SKM-1 treated with dmso at 0.1 percent for 144 hours (cell line): ENCODE data around the gene OR2S2.
"Not testable (repeated sequence)": the region's sequence is repeated elsewhere in the genome, so short reads cannot be mapped to it uniquely, and the experiment has no call there.

Experiments
- DNase-seq: peaks from one replicate; lab custom pipeline; 2025; ENCODE audit not compliant: unreplicated experiment; lab: John Stamatoyannopoulos, UW

OR2S2 gene

DNA sequence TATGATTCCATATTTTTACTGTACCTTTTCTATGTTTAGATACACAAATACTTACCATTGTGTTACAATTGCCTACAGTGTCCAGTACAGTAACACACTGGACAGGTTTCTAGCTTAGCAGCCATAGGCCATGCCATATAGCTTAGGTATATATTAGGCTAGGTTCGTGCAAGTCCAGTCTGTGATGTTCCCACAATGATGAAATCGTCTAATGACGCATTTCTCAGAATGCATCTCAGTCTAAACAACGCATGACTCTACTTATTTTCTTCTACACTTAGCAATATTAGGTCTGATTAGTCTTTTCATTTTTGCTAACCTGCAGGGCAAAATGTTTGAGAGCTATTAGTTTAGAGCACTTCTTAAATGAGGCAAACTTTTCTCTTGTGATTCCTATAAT lies 22.7 kb downstream of the OR2S2 start:
- no peak for DNase-seq

DNA sequence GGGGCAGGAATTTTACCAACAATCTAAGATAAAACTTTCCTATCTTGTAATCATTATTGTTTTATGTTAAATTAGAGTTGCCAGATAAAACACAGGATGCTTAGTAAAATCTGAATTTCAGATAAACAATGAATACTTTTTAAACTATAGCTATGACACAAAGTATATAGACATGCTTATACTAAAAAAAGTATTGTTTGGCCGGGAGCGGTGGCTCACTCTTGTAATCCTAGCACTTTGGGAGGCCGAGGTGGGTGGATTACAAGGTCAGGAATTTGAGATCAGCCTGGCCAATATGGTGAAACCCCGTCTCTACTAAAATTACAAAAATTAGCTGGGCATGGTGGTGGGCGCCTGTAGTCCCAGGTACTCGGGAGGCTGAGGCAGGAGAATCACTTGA lies 23.9 kb downstream of the OR2S2 start:
- DNase-seq: not testable (repeated sequence)

DNA sequence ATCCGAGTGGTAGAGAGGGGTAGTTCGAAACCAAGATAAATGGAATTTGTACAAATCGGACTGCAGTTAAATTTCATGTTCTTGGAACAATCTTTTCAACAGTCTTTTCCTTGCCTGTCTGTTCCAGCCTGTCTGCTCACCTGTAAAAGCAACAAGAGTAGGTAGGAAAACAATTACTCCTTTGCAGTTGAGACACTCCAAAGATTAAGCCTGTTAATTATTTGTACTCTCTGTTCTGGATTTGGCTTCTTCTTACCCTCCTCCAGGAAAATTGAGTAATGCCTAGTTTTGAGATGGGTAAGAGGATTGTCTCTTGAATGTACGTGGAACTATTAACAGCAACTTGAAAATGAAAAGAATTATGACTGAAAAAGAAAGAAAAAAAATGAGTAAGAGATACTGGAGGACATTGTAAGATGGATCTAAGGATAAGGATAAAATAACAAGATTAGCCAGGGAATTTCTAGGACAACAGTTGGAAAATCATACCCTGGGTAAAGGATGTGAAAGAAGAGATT lies 24.3 kb downstream of the OR2S2 start:
- DNase-seq: no peak

DNA sequence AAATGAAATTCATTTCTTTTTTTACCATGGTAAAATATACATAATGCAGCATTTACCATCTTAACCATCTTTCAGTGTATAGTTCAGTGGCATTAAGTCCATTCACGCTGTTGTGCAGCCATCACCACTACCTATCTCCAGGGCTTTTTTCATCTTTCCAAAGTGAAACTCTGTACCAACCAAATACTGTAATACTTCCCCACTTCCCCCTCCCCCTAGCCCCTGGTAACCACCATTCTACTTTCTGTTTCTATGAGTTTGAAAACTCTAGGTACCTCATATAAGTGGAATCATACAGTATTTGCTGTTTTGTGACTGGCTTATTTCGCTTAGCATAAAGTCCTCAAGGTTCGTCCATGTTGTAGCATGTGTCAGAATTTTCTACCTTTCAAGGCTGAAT lies 25.2 kb downstream of the OR2S2 start:
- DNase-seq: no peak

DNA sequence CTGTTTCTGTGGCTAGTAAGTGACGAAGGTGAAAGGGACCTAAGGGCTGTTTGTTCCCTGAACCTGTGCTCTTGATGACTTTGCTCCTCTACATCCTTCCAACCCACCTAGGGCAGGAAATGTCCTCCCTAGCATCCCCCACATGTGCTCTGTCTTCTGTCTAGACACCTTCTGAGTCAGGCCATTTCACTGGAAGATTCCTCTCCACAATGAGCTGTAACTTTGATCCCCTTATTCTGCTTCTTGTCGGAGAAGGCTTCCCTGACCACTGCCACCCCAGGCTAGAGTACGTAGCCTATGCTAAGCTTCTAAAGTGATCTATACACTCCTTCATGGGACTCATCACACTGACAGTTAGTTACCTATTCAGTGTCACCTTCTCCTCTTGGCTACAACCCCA lies 27.0 kb downstream of the OR2S2 start:
- no peak for DNase-seq

DNA sequence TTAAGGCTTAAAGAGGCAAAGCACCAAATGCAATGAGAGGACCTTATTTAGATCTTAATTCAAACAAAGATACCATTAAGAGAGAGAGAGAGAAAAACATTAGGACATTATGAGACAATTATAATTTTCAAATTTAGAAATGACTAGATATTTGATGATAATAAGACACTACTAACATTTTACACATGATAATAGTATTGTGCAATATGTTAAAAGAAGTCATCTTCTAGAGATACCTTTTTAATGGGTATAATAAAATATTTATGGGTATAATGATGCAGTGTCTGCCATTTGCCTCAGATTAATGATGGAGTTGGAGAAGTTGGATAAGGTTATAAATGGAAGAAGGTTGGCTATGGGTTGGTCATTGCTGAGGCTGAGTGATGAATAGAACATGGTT lies 27.4 kb downstream of the OR2S2 start:
- no peak for DNase-seq

DNA sequence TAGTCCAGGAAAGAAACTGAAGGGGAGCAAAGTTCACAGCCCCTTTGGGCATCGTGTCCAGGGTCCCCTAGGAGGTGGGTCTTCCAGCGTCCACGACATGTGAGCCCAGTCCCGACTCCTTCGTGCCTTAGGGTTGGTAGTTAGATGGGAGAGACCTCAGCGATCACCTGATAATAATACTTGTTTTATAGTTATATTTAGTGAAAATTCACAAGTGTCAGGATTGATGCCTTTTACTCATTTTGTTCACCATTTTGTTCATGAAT lies 28.6 kb downstream of the OR2S2 start:
- no peak for DNase-seq

DNA sequence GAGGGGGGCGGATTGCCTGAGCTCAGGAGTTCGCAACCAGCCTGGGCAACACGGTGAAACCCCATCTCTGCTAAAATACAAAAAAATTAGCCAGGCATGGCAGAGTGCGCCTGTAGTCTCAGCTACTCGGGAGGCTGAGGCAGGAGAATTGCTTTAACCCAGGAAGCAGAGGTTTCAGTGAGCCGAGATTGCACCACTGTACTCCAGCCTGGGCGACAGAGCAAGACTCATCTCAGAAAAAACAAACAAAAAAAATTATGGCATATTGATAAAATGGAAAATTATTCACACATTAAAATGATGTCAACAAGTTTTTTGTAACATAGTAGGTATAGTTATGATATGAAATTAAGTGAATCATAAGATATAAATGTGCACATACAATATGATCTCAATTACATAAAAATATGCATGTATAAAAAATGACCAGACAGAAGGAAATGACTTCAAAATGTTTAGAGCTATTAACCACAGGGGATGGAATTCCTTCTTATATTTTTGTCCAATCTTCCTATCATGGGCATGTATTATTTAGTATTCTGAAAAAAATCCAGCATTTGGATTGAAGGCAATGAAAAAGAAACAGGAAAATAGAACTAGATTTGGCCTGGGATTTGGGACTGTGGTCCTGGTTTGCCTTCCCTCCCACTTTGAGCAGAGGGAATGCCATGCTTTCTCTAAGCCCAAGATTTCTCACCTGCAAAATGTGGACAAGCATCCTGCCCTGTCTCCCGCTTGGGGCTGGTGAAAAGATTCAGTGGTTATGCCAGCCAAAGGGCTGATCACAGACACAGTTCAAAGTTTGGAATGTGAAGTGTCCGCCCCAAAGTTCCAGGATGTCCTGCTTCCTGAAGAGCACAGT lies 29.1 kb downstream of the OR2S2 start:
- no peak for DNase-seq

DNA sequence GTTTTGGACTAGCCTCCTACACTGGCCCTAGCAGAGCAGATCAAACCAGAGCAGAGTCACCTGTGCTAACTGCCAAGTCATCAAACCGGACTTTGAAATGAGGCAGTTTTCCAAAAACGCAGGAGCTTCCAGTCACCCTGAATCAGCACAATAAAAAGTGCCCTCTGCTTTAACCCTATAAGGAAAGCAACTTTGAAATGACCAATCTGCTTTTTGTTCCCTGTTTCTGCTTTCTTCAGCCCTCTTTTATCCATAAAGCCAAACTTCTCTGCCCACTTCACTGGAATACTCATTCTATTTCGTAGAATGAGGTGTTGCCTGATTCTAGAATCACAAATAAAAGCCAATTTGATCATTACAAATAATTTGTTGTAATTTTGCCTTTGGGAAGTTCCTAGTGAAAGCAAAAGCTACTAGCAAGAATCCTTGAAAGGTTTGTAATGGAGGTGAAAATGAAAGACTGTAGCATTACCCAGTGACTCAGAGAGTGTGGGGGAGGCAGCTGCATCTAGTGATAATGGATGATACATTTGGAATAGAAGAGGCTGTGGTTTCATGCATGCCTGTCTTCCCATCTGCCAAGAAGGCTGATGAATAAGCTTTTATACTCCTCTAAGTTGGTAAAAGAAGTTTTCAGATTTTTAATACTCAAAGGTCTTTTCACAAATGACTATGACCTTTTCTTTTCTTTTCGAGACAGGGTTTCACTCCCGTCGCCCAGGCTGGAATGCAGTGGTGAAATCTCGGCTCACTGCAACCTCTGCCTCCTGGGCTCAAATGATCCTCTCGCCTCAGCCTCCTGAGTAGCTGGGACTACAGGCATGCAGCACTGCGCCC lies 33.8 kb downstream of the OR2S2 start:
- DNase-seq: no peak

DNA sequence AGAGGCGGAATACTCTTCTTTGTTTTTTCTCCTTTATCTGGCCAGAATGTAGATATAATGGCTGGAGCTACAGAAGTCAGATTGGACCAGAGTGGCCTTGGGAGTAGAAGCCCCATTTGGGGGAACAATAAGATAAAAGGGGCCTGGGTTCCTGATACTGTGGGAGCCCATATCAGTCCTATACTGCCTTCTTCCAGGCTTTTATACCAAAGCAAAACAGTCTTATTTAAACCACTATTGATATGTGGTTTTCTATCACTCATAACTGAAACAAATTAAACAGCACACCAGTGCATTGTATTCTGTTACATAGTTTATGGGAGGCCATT lies 34.4 kb downstream of the OR2S2 start:
- DNase-seq: no peak

DNA sequence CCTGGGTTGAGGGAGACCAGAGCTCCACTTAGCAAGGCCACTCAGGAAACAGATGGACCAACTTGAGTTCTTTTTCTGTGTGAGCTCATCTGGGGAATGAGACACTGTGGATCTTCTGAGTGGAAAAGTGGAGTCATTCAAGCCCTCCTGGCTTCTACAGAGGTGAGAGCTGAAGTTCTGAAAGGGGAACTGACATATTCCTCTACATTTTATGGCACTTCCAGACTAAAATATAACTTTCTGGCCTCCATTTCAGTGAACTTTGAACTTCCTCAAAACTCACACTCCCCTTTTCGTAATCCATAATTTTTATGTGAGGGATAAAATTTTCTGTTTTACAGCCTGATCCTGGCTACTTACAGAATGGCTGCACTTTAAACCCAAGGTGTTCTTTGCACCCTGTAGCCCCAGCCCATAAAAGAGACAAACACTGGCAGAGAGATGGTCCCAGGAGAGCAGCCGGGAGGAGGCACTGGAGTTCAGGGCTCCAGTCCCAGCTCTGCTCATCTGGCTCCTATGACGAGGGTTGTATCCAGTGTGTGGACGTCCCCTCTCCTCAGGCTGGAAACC lies 37.8 kb downstream of the OR2S2 start:
- DNase-seq: peak; percentile 29

DNA sequence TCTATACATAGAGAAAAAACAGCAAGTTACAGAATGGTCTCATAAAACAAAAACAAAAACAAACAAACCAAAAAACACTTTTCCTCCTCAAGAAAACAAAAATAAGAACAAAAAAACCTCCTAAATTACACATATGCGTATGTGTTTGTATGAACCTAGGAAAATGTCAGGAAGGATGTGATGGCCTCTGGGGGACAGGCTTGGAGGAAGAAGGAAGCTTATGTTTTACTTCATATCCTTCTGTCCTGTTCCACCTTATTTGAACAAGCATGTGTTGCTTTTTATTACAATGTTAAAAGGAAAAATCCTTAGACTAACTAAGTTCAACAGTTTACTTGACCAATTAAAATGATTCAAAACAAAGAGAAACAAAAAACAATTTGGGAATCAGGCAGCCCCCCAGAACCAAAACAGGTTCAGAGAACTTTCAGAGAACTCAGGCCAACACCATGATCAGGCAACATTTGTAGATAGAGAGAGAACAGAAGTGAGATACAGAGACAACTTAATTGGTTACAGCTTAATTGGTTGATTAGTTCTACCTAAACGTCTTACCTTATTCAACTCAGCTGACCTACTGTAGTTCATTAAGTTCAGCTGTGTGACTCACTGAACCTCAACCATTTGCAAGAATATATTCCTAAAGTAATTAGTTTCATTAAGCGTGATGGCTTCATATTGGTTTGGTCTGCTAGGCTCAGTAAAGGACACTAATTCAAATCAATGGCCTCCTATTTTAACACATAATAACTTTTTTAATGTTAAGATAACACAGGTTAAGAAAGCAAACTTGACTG lies 38.5 kb downstream of the OR2S2 start:
- DNase-seq: no peak

DNA sequence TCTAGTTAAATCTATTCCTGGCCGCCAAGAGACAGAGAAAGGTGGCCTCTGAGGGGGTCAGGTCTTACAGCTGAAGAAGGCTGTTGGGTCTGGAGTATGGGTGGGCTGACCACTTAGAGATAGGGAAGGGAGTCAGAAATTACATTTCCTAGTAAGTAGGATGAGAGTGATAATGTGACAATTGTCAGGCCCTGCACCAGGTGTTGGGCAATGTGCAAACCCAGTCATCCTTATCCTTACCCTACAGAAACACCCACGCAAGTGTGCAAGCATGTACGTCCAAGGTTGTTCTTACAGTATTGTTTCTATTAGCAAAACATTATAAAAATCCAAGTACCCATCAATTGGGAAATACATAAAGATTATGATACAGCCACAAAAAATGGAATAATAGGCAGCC lies 39.2 kb downstream of the OR2S2 start:
- DNase-seq: no peak

DNA sequence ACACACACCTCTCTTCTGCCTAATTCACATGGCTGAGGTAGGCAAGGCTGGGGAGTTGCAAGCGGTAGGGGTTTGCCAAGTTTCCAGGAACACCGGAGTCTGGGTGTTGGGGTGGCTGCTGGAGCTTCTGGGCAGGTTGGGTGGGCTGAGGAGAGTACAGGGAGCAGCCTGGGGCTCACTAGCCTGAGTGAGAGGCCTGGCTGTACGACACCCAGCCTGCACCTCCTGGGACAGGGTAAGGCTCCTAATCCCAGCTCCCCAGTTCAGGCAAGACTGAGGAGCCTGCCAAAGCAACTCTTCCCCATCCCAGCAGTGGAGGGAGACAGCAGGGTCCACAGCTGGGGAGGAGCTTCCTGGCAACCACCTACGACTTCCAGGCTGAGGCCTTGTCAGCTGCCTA lies 40.7 kb downstream of the OR2S2 start:
- no peak for DNase-seq

DNA sequence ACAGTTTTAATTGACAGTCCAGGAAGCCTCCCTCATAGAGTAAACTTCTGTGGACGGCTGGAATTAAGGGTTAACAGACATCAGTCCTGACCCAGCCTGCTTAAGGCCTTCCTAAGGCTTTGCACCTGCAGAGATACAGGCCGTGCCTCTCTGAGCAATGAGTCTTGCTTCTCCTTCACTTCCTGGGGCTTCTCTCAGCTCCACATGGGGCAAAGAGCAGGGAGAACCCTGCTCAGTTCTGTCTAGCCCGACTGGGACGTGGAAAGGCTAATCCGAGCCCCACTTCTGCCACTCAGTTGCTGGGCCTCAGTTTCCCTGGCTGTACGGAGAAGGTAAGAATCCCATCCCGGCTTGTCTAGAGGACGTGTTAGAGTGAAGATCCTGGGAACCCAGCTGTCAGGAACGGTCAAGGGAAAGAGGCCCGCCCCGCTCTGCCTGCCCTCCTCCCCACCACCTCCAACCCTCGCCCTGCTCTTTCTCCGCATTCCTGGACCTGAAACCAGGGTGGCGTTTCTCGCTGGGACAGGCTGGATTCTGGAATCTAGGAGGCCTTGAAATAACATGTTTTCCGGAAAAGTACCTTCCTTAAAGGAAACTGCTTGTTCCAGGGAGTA lies 42.2 kb downstream of the OR2S2 start:
- no peak for DNase-seq

DNA sequence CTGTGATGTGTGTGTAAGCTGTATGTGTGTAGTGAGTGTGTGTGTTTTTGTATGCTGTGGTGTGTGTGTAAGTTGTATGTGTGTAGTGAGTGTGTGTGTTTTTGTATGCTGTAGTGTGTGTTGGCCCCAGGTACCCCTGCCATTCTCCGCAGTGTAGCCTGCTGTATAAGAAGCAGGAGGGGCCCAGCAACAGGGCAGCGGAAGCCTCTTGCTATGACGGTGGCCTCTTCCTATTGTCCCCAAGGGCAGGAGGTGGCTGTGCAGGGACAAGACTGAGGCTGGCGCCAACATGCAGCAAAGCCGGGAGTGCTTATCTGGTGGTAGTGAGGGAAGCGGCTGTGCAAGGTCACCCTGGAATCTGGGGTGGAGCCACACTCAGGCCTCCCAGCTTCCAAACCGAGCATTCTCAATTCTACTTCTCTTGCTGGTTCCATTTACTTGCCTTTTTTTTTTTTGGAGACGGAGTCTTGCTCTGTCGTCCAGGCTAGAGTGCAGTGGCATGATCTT lies 43.6 kb downstream of the OR2S2 start:
- DNase-seq: no peak

DNA sequence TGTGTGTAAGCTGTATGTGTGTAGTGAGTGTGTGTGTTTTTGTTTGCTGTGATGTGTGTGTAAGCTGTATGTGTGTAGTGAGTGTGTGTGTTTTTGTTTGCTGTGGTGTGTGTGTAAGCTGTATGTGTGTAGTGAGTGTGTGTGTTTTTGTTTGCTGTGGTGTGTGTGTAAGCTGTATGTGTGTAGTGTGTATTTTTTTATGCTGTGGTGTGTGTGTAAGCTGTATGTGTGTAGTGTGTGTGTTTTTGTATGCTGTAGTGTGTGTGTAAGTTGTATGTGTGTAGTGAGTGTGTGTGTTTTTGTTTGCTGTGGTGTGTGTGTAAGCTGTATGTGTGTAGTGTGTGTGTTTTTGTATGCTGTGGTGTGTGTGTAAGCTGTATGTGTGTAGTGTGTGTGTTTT lies 44.5 kb downstream of the OR2S2 start:
- DNase-seq: not testable (repeated sequence)

DNA sequence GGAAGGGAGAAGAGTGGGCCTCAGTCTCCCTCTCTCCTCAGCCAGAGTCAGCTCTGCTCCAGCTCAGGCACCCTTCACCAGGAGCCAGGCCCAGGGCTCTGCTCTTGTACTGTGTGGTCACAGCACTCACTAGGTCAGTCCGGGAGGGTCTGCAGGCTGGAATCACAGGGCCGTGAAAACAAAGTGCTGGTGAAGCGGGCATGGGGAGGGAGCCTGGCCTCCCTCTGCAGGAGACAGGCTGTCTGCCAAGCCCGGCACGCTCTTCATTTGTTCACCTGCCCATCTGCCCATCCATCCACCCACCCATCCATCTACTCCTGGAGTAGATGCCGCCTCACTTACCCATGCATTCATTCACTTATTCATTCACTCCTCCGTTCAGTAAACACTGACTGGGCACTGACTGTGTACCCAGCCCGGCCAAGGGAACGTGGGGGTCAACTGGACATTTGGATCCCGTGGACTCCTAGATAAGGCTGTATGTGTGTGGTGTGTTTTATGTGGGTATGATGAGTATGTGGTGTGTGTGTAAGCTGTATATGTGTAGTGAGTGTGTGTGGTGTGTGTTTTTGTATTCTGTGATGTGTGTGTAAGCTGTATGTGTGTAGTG lies 45.1 kb downstream of the OR2S2 start:
- DNase-seq: no peak

DNA sequence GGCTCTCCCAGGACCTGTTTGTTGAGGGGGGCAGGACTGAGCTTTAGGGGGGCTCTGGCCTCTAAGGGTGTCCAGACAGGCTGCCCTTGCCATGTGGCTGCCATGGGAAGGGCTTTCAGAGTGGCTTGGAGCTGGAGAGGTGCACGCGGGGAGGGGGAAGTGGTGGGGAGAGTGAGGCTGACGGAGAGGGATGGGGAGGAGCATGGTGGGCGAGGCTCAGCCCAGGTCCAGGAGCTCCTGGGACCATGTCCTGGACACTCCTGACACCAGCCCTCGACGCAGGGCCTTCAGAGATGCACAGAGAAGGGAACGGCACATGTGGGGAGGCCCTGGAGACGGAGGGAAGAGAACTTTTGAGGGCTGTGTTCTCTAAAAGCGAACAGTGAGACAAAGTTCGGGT lies 46.3 kb downstream of the OR2S2 start:
- no peak for DNase-seq

DNA sequence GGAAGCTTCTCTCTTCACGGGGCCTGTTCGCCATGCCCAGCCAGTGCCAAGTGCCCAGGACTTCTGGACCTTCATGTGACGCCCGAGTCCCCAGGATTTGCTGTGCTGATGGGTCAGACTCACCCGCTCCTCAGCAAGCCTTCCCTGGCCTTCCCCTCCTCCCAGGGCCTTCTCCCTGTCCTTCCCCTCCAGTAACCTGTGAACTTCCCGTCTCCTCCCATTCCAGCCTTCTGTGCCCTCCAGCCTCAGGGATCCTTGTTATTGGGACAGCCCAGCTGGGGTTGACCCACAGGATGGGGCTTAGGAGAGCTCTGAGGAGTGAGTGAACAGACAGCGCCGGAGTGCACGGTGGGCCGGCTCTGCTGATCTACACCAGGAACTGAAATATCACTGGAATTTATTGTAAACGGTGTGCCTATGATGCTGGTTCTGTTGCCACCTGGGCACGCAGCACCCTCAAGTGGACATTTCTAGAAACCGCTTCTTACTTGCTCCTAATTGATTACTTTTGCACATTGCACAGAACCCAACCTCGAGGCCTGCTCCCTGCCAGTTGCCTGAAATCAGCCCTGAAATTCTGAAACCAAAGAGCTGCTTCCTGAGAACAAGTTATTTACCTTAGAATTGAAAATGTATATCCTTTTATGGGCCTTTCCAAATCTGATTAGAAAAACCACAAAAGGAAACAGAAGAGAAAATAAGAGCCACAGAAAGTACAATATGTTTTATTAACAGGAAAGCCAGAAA lies 47.2 kb downstream of the OR2S2 start:
- peak; percentile 45 for DNase-seq
